GM10847 (cell line): ENCODE measurements around the gene DNA2.

Experiments used
- POLR2A ChIP-seq: IDR thresholded peaks from 2 replicates; pipeline ENCODE4 v1.6.1; 2011; ENCODE audit not compliant: insufficient read length; ENCODE audit errors: extremely low read depth

The DNA2 gene

DNA sequence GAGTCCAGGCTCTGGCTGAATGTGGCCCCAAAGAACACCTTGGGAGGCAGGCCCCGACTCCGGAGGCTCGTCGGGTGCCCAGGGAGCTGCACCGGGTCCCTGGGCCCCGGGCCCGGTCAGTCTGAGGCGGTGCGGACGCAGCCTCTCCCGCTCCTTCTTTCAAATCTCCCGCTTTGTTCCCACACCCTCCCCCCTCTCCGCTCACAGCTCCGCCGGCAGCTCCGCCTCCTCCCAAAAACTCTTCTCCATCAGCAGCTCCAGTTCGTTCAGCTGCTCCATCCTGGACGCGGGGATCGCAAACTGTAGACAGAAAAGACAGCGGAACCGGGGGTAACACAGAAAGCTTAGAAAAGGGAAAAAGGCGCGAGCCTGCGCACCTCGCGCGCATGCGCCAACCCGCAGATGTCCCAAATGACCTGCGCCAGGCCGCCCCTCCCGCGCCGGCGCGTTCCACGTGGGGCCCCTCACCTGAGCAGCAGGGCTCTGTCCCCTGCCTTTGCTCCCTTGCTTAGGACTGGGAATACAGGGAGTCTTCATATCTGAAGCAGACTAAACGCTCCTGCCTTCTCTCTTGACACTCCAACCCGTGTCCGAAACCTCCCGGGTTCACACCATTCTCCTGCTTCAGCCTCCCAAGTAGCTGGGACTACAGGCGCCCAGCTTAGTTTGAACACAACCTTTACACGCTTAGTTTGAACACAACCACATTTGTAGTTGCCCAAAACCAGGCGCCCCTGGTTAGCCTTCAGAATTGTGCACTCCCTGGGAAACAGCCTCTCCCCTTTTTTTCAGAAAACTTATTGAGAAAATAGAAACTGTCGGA lies at the start of gene DNA2:
TSS of gene DNA2 (minus strand) at position 388 of the 823 bp plus-strand sequence. CDS start at position 279, 109 bp downstream.
- peak; percentile 48 for TF ChIP-seq POLR2A

DNA sequence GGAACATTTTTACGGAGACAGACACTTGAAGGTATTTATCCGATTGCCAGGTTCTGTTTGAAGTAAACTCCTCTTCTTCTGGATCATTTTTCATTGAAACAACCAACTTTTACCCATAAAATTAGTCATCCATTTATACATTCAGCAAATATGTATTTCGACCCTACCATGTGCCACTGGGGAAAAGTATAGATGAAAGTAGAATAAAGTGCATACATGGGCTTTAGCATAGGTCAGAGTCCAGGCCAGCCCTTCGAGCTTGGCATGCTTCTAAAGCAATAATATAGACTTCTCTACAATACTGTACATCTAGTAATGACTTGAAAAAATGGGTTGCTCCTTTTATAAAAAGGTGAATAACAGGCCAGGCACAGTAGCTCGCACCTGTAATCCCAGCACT lies 45.4 kb upstream of the DNA2 start:
- TF ChIP-seq POLR2A = no peak

GRCh38 chr10:68516766-68517165 lies 45.0 kb upstream of the DNA2 start:
- no peak for TF ChIP-seq POLR2A

DNA sequence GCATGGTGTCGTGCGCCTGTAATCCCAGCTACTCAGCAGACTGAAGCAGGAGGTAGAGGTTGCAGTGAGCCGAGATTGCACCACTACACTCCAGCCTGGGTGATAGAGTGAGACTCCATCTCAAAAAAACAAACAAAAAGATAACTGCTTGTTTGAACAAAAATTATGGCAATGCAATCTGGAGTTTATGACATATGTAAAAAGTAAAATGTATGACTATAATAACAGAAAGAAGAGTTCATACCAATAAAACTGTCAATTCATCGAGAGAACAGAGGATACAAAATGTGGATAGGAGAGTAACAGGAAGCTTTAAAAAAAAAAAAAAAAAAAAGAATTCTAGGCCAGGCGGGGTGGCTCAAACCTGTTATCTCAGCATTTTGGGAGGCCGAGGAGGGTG lies 36.3 kb upstream of the DNA2 start:
- no peak for TF ChIP-seq POLR2A

GRCh38 chr10:68506411-68506810 lies 34.6 kb upstream of the DNA2 start:
- no peak for TF ChIP-seq POLR2A

GRCh38 chr10:68502846-68503245 lies 31.1 kb upstream of the DNA2 start:
- no peak for TF ChIP-seq POLR2A

DNA sequence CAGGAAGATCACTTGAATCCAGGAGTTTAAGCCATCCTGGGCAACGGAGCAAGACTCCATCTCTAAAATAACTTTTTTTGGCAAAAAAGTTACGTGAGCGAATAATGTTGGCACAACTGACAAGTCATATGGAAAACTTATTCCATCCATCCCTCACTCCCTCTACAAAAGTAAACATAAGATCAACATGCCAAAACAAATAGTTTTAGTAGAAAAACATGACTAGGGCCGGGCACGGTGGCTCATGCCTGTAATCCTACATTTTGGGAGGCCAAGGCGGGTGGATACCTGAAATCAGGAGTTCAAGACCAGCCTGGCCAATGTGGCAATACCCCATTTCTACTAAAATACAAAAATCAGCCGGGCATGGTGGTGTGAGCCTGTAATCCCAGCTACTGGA lies 29.9 kb upstream of the DNA2 start:
- TF ChIP-seq POLR2A = no peak

GRCh38 chr10:68499544-68499943 lies 27.8 kb upstream of the DNA2 start:
- TF ChIP-seq POLR2A = no peak

- TF ChIP-seq POLR2A = no peak
Measured at GRCh38 chr10:68496072-68496471, 24.3 kb upstream of the DNA2 start.

- no peak for TF ChIP-seq POLR2A
Measured at GRCh38 chr10:68492118-68492517, 20.3 kb upstream of the DNA2 start.

DNA sequence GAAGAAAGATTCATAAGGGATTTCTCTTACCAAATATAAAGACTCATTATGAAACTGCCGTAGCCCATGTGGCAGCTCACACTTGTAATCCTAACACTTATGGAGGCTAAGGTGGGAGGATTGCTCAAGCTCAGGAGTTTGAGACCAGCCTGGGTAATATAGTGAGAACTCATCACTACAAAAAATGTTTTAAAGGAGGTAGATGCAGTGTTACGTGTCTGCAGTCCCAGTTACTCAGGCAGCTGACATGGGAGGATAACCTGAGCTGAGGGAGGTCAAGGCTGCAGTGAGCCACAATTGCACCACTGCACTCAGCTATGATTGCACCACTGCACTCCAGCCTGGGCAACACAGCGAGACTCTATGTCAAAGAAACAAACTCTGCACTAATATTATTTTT lies 18.1 kb upstream of the DNA2 start:
- TF ChIP-seq POLR2A = no peak

DNA sequence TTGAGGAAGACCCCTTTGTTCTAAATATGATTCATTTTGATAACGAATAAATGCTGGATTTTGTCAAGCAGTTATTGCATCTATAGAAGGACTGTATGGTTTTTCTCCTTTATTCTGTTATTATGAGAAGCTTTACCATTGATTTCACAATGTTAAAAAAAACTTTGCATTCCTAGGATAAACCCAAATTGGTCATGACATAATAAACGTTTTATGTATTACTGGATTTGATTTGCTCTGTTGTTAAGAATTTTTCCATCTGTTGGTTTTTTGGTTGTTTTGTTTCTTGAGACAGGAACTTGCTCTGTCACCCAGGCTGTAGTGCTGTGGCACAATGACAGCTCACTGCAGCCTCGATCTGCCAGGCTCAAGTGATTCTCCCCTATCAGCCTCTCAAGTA lies 2.2 kb upstream of the DNA2 start:
- no peak for TF ChIP-seq POLR2A

DNA sequence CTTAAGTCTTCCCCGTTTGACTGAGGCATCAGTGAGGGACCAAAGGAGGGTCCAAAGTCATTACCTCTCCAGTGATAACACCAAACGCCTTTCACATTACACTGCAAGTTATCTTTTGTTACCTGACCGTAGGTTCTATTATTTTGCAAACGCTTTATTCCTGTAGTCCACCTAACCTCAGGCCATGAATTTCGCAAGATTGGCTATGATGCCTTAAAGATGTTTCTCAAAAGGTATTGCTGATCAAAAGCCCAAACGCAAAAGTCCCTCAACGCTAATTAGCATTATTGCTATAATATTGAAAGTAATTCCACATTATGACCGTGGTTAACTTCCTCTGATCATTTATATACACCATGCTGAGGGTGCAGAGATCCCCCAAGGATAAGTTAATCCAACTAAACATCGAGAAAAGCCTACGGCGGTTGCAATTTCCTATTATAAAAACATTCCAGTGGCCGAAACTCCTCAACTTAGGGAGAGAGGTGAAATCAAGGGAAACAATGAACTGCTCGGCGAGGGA lies 649 bp downstream of the DNA2 start:
- no peak for TF ChIP-seq POLR2A

DNA sequence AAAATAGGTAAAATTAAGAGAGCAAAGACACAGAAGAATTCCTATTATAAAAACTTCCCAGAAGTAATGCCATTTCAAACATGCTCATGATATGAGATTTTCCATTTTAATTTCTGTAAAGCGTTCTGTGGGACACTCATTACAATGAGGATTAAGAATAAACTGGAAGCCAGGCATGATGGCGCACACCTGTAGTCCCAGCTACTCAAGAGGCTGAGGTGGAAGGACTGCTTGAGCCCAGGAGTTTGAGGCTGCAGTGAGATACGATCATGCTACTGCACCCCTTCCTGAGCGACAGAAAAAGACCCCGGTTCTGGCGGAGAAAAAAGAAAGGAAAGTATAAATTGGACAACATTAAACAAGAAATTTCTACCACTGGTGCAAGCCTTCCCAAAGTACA lies 1.5 kb downstream of the DNA2 start:
- no peak for TF ChIP-seq POLR2A

DNA sequence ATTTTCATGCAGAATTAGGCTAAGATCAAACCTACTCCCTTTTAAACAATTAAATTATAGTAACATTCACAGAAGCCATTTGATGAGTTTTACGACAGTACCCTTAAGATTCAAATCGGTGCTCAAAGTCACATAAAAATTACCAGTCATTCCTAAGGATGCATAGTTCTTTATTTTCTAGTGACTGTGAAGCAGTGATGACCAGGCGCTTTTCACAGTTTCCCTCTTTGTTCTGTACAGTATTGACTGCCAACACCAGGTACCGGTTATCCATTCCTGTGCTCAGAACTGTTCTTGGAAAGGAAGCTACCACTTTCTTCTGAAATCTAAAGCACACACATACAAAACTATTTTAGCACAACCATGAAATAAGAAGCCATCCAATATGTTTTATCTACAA lies 1.9 kb downstream of the DNA2 start:
- TF ChIP-seq POLR2A = no peak

DNA sequence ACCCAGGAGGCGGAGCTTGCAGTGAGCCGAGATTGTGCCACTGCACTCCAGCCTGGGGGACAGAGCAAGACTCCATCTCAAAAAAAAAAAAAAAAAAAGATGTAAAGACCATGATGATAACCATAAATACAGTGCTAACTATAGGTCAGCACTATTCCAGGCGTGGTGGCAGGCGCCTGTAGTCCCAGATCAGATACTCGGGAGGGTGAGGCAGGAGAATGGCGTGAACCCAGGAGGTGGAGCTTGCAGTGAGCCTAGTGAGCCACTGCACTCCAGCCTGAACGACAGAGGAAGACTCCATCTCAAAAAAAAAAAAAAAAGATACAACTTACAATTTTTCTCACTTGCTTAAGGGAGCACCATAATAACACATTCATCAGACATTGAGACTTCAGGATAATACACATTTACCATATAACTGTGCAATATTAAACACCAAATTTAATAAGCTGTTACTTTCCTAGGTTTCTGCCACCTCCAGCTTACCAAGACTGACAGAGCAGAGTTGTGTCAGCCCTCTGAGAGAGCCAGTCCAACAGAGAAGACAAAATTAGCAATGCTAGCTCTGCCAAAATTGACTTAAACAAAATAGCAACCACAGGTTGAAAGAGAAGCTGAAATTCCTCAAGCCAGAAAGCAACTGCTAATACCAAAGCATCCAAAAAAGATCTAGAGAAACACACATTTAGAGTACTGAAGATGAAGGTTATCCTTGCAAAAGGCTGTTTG lies 8.2 kb downstream of the DNA2 start:
- no peak for TF ChIP-seq POLR2A
